ENCODE results near the gene LPP.

LPP gene

DNA sequence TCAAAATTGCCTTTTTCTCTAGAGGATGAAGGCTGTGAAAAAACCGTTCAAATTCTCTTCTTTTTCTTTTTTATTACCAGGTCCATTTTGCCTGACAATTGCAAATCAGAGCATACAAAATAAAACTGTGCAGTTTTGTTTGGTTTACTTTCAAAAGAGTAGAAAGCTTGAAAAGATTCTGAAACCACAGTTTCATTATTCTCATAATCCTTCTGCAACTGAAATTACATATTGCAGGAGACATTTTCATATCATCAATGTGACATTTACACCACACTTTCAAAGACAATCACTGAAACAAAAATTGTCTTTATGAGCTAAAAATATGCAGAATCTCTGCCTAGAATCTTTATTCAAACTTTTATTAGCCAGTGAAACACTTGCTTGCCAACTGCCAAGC is 721.5 kb downstream of the LPP start:
- H4K20me1 ChIP-seq (ENCODE audit: insufficient read depth, low read length) = no peaks in the 10 kb centered on the region
- no peak overlapping the region for H3K9ac ChIP-seq (ENCODE audit: low read depth, low read length)
- no peaks in the 10 kb centered on the region for H3K4me1 ChIP-seq (ENCODE audit: insufficient read depth, low read length)
- H3K27me3 ChIP-seq (ENCODE audit: insufficient read depth, low read length, poor library complexity) = no peaks in the 10 kb centered on the region
- TF ChIP-seq, protein P1, sequence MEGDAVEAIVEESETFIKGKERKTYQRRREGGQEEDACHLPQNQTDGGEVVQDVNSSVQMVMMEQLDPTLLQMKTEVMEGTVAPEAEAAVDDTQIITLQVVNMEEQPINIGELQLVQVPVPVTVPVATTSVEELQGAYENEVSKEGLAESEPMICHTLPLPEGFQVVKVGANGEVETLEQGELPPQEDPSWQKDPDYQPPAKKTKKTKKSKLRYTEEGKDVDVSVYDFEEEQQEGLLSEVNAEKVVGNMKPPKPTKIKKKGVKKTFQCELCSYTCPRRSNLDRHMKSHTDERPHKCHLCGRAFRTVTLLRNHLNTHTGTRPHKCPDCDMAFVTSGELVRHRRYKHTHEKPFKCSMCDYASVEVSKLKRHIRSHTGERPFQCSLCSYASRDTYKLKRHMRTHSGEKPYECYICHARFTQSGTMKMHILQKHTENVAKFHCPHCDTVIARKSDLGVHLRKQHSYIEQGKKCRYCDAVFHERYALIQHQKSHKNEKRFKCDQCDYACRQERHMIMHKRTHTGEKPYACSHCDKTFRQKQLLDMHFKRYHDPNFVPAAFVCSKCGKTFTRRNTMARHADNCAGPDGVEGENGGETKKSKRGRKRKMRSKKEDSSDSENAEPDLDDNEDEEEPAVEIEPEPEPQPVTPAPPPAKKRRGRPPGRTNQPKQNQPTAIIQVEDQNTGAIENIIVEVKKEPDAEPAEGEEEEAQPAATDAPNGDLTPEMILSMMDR (IDR thresholded peaks at IDR 0.05; ENCODE audit: borderline replicate concordance, extremely low read depth, low read length, poor library complexity, severe bottlenecking) = no peak
- TF ChIP-seq EZH2 (IDR thresholded peaks at IDR 0.05; ENCODE audit: borderline replicate concordance, low read depth, low read length, severe bottlenecking) = no peak
- H3K79me2 ChIP-seq (ENCODE audit: insufficient read depth, low read length) = no peaks in the 10 kb centered on the region
- no peak for ATAC-seq (ENCODE audit: insufficient read depth, low read depth)
- H2AFZ ChIP-seq (ENCODE audit: low read depth, low read length) = no peak overlapping the region
- no peaks in the 10 kb centered on the region for H3K9me3 ChIP-seq (ENCODE audit: insufficient read depth, low read length, severe bottlenecking)
- no peak overlapping the region for H3K4me2 ChIP-seq (ENCODE audit: insufficient read depth, low read length)
- peaks cover 28% of the 10 kb centered on the region; the same call in 1 of the 2 replicates for H3K36me3 ChIP-seq (ENCODE audit: insufficient read depth, low read length)
- H3K27ac ChIP-seq (ENCODE audit: low read length) = no peak overlapping the region
- H3K4me3 ChIP-seq (ENCODE audit: low read depth in 1 of 2, low read length in 2 of 2) = no peak overlapping the region
- no peak for DNase-seq

DNA sequence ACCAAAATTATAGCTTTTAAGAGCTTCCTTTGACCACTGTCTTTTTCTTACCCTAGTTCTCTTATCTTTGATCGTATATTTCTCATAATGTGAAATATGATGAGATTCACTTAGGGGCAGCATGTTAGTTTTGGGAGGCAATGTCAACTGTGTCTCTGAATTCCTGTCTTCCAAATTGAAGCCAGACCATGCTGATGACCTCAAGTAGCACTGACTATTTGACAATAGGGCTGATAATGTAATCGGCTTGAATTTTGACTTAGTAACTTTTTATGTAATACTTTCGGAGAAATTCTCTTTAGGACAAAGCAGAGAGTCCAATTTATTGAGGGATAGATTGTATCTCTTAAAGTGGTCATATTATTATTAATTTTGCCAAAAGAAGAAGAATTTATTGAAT is 722.4 kb downstream of the LPP start:
- no peak for DNase-seq
- Histone ChIP-seq H3K4me1 (ENCODE audit: insufficient read depth, low read length) (no peaks in the 10 kb centered on the region), H3K4me3 (ENCODE audit: low read depth in 1 of 2, low read length in 2 of 2) (no peak overlapping the region), H3K9ac (ENCODE audit: low read depth, low read length) (no peak overlapping the region), H3K4me2 (ENCODE audit: insufficient read depth, low read length) (no peak overlapping the region), H3K9me3 (ENCODE audit: insufficient read depth, low read length, severe bottlenecking) (no peaks in the 10 kb centered on the region), H3K27ac (ENCODE audit: low read length) (no peak overlapping the region), H4K20me1 (ENCODE audit: insufficient read depth, low read length) (no peaks in the 10 kb centered on the region), H3K36me3 (ENCODE audit: insufficient read depth, low read length) (peaks cover 31% of the 10 kb centered on the region; the same call in 1 of the 2 replicates), H3K79me2 (ENCODE audit: insufficient read depth, low read length) (no peaks in the 10 kb centered on the region), H3K27me3 (ENCODE audit: insufficient read depth, low read length, poor library complexity) (no peaks in the 10 kb centered on the region), H2AFZ (ENCODE audit: low read depth, low read length) (no peak overlapping the region)
- no peak for ATAC-seq (ENCODE audit: insufficient read depth, low read depth)
- TF ChIP-seq, protein P1 (IDR thresholded peaks at IDR 0.05; ENCODE audit: borderline replicate concordance, extremely low read depth, low read length, poor library complexity, severe bottlenecking) = no peak
- TF ChIP-seq EZH2 (IDR thresholded peaks at IDR 0.05; ENCODE audit: borderline replicate concordance, low read depth, low read length, severe bottlenecking) = no peak

DNA sequence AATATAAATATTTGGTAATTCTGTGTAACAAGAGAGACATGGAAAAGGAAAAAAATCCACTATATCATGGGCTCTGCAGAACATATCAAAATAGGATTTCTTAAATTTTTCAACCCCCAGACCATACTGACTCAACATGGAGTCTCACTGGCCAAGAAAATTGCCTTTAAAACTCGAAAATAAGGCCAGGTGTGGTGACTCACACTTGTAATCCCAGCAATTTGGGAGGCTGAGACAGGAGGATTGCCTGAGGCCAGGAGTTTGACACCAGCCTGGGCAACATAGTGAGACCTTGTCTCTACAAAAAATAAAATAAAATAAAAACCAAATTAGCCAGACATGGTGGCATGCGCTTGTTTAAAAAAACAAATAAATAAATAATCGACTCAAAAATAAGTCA is 723.4 kb downstream of the LPP start:
- ATAC-seq (ENCODE audit: insufficient read depth, low read depth) (no peak), DNase-seq (no peak)
- peaks cover 31% of the 10 kb centered on the region; the same call in 1 of the 2 replicates for H3K36me3 ChIP-seq (ENCODE audit: insufficient read depth, low read length)
- no peak overlapping the region for H3K4me3 ChIP-seq (ENCODE audit: low read depth in 1 of 2, low read length in 2 of 2)
- no peaks in the 10 kb centered on the region for H3K79me2 ChIP-seq (ENCODE audit: insufficient read depth, low read length)
- TF ChIP-seq, protein P1 (IDR thresholded peaks at IDR 0.05; ENCODE audit: borderline replicate concordance, extremely low read depth, low read length, poor library complexity, severe bottlenecking) = no peak
- no peak for TF ChIP-seq EZH2 (IDR thresholded peaks at IDR 0.05; ENCODE audit: borderline replicate concordance, low read depth, low read length, severe bottlenecking)
- no peak overlapping the region for H3K27ac ChIP-seq (ENCODE audit: low read length)
- no peaks in the 10 kb centered on the region for H3K4me1 ChIP-seq (ENCODE audit: insufficient read depth, low read length)
- no peaks in the 10 kb centered on the region for H3K9me3 ChIP-seq (ENCODE audit: insufficient read depth, low read length, severe bottlenecking)
- H3K4me2 ChIP-seq (ENCODE audit: insufficient read depth, low read length) = no peak overlapping the region
- H3K27me3 ChIP-seq (ENCODE audit: insufficient read depth, low read length, poor library complexity) = no peaks in the 10 kb centered on the region
- H3K9ac ChIP-seq (ENCODE audit: low read depth, low read length) = no peak overlapping the region
- H2AFZ ChIP-seq (ENCODE audit: low read depth, low read length) = no peak overlapping the region
- H4K20me1 ChIP-seq (ENCODE audit: insufficient read depth, low read length) = no peaks in the 10 kb centered on the region

DNA sequence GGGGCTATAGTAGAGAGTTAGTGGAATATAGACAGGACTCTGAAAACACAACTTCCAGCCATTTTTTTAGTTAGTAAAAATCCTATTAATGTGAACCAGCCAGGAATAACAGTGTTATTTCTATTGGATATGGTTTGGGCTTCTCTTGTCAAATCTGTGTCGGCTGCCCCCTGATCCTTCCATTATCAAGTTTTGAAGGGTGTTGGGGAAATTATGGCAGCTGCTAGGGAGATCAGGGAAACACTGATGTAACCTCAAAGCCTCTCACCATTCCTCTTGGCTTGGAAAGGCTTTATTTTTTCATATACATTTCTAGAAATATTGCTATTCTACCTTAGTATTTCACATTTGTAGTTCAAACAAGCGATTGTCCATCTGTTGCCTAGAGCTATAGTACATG is 724.1 kb downstream of the LPP start:
- H3K9ac ChIP-seq (ENCODE audit: low read depth, low read length) = no peak overlapping the region
- no peaks in the 10 kb centered on the region for H3K4me1 ChIP-seq (ENCODE audit: insufficient read depth, low read length)
- no peaks in the 10 kb centered on the region for H4K20me1 ChIP-seq (ENCODE audit: insufficient read depth, low read length)
- no peaks in the 10 kb centered on the region for H3K79me2 ChIP-seq (ENCODE audit: insufficient read depth, low read length)
- H3K4me3 ChIP-seq (ENCODE audit: low read depth in 1 of 2, low read length in 2 of 2) = no peak overlapping the region
- H3K36me3 ChIP-seq (ENCODE audit: insufficient read depth, low read length) = peaks cover 25% of the 10 kb centered on the region; the same call in 1 of the 2 replicates
- no peak for DNase-seq
- no peak overlapping the region for H3K4me2 ChIP-seq (ENCODE audit: insufficient read depth, low read length)
- ATAC-seq (ENCODE audit: insufficient read depth, low read depth) = no peak
- H2AFZ ChIP-seq (ENCODE audit: low read depth, low read length) = no peak overlapping the region
- TF ChIP-seq EZH2 (IDR thresholded peaks at IDR 0.05; ENCODE audit: borderline replicate concordance, low read depth, low read length, severe bottlenecking) = no peak
- TF ChIP-seq, protein P1 (IDR thresholded peaks at IDR 0.05; ENCODE audit: borderline replicate concordance, extremely low read depth, low read length, poor library complexity, severe bottlenecking) = no peak
- no peaks in the 10 kb centered on the region for H3K27me3 ChIP-seq (ENCODE audit: insufficient read depth, low read length, poor library complexity)
- no peak overlapping the region for H3K27ac ChIP-seq (ENCODE audit: low read length)
- no peaks in the 10 kb centered on the region for H3K9me3 ChIP-seq (ENCODE audit: insufficient read depth, low read length, severe bottlenecking)

All from DND-41 (cell line).